Omental fat pad (tissue), 4 donors: ENCODE measurements around the gene CFAP100. TPM values are rescaled to one million over a fixed set of nuclear protein-coding genes. Genes with fewer than 3 reads are reported as not detected.

Experiments used
- ATAC-seq: fragments of 150-250 bp; one replicate; pipeline ENCODE4 v1.9.1; 2016; ENCODE audit warnings: mild to moderate bottlenecking, moderate library complexity; ENCODE audit not compliant: low FRiP score
- DNase-seq: peaks from one replicate; pipeline ENCODE4 v3.0.0-alpha.2; 2019; ENCODE audit warnings: low spot score
- total RNA-seq, 4 donors: library from RNA; depleted of rRNA; stranded (reverse); fragments of >200 nt; gene quantifications; one replicate each; pipeline ENCODE4 v1.1.0, GENCODE V29; 2016
- TF ChIP-seq, protein P1 (sequence below), 3 donors: fragments of 450-650 bp; IDR thresholded peaks; one replicate each; pipeline ENCODE4 v1.5.1; 2016 to 2017; ENCODE audit warnings: antibody characterized with exemption in 3 of 3, mild to moderate bottlenecking in 3 of 3, moderate library complexity in 2 of 3

CFAP100 gene
- total RNA-seq, 4 donors from 2014 or later: not detected

DNA sequence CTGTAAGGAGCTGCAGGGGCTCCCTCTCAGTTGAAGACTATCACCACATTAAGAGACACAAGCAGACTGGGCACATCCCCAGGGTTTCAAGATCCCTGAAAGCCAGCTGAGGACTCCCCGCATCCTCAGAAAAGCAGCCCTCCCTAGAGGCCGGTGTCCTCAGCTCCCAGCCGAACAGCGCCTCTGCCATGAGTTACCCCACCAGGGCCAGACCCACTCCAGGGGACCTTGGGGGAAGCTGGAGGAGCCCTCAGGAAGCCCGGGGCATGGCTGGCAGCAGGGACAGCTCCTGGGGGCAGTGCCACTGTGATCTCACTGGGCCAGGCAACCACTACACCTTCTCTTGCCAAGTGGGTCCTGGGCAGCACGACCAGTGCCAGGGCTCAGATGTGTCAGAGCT, 45.6 kb upstream of the CFAP100 start:
- DNase-seq (no peak), ATAC-seq (no peak)
- TF ChIP-seq, protein P1, sequence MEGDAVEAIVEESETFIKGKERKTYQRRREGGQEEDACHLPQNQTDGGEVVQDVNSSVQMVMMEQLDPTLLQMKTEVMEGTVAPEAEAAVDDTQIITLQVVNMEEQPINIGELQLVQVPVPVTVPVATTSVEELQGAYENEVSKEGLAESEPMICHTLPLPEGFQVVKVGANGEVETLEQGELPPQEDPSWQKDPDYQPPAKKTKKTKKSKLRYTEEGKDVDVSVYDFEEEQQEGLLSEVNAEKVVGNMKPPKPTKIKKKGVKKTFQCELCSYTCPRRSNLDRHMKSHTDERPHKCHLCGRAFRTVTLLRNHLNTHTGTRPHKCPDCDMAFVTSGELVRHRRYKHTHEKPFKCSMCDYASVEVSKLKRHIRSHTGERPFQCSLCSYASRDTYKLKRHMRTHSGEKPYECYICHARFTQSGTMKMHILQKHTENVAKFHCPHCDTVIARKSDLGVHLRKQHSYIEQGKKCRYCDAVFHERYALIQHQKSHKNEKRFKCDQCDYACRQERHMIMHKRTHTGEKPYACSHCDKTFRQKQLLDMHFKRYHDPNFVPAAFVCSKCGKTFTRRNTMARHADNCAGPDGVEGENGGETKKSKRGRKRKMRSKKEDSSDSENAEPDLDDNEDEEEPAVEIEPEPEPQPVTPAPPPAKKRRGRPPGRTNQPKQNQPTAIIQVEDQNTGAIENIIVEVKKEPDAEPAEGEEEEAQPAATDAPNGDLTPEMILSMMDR (IDR thresholded peaks at IDR 0.05): no peak

DNA sequence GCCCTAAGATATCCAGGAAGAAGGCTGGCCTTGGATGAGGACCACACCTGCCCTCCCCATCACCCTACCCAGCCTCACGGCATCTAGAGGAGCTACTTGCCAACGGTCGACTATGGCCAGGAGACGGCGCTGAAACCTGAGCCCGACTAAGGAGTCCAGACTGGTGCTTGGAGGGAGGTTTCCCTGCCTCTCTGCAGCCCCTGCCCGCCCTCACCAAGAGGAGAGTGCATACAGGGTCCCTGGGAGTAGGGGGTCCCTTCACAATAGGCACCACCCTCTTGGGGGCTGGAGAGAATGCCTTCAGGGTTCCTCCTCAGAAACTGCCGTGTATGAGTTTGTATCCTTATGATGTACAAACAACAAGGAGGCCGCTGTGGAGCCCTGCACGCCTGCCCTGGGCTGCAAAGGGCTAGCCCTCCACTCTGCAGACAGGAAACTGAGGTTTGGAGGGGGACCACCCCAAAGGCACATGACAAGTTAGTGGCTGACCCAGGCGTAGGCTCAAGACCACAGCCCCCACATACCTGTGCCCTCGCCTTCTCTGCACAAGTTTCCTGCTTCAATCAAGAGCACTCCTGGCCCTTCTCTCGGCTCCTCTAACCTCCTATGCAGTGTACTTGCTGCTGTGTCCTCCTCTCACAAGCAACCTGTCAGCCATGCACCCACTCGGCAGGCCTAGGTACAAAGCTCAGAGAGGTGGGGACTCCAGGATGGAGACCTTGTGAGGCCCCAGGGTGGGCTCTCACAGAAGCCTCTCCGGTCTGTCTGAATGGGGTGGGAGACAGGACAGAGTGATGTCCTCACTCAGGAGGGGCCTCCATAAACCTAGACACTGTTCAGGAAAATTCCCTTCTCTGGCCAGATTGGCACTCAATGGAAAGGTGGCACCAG, 44.9 kb upstream of the CFAP100 start:
- TF ChIP-seq, protein P1 (IDR thresholded peaks at IDR 0.05): no peak
- DNase-seq: no peak
- ATAC-seq: no peak

DNA sequence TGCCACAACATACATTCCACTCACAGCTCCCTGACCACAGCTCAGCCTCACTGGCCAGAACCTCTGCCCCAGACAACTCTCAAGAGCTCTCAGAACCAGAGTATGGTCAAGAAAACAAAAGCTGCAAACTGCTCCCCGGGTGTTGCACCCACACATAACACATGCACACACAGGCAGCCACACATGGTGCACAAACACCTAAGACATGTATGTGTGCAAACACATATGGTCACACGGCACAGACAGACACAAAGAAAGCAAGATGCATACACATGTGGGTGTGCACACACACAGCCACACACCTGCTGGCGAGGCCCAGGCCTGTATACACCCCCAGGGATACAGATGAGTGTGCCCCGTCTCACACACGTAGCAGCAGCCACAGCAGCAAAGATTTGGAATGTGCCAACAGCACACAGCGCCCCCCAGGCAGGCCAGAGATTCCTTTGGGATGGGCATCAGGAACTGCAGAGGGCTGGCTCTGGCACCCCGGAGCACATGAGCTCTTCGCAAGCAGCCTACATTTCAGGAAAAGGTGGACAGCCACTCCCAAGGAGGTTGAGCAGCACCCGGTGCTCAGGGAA, 44.1 kb upstream of the CFAP100 start:
- ATAC-seq (no peak), DNase-seq (no peak)
- TF ChIP-seq, protein P1 (IDR thresholded peaks at IDR 0.05): no peak

DNA sequence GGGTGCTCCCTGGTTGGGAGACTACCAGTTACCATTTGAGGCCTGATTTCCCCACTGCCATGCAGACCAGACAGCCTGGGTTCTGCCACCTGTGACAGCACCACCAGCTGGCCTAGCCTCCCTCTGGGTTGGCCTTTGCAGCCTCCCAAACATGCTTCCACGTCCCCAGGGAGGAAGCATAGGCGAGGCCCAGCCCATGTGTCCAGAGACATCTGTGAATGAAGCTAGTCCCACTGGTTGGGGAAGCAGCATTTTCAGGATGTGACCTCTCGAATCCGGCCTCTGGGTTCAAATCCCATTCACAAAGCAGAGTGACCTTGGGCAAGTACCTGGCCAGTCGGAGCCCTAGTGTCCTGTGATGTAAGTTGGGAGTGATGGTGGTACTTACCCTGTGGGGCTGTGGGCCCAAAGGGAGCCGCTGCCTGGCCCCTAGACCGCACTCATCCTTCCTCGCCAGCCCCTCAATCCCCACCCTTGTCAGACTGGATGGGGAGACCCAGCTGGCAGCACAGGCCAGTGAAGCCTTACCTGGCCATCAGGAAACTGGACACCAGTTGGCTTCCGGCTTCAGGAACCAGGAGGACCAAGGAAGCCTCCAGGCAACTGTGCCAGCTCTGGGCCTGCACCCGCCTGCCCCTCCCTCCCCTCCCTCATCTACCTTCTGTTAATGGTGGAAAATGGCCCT, 43.5 kb upstream of the CFAP100 start:
- no peak for DNase-seq
- no peak for ATAC-seq
- TF ChIP-seq, protein P1 (IDR thresholded peaks at IDR 0.05): no peak

DNA sequence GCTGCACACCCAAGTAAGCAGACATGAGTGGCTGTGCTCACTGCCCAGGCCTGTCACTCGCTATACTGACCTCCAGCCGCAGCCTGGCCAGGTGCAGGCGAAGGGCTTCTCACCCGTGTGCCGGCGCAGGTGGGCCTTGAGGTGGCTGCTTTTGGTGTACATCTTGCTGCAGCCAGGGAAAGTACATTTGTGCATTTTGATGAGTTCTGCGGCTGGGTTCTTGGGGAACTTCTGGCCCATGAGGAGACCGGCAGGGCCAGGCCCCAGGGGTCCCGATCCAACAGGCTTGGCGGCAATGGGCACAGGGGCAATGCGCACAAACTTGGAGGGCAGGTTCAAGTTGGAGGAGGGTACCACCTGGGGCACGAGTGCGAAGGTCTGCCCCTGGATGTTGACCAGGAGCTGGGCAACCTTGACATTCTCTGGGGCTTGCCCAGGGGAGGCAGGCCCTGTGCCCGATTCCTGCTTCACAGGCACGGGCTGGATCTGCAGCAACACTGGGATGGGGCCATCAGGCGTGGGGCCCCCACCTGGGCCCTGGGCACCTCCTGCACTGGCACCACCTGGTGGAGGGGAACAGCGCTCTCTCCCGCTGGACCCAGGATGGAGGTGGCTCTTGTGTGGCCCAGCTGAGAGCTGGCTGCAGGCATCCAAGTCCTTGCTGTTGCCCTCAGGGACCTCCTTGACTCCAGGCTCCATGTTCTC, 42.8 kb upstream of the CFAP100 start:
- no peak for DNase-seq
- ATAC-seq: no peak
- TF ChIP-seq, protein P1 (IDR thresholded peaks at IDR 0.05): no peak

DNA sequence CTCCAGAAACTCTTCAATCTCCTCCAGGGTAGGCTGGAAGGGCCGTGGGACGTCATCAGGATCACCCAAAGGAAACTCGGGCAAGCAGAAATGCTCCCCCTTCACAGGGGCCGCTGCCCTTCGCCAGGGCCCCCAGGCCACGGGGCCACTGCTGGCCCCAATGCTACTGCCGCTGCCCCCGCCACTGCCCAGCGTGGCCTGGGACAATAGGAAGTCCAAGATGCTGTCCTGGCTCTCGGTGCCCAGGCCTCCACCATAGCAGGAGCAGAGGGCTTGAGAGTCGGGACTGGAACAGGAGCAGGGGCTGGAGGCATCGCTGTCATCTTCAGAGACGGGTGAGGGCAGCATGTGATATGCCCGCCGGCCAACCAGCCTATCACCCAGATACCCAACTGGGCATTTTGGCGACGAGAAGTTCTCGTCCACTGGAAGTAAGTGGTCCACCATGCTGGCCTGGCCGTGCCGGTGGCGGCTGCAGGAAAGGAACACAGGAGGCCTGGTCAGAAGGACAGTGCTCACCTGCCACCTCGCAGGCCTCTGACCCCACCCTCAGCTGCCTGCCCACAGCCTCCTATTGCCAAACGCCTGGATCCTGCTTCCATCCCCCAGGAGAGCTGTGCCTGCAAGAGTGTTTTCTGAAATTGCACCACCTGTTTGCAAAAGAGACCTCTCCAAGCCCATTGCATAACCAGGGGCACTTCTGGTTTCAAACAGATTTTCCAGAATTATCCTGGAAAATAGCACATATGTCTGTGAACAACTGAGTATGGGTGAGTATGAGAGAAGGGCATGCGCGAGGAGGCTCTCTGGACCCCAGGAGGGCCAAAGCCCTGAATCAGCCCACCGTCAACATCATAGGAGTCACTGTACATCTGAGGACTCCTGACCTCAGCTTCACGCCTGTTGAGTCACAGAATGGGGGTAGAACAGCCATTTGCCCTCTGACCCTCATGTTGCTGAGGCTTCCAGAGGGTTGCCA, 41.9 kb upstream of the CFAP100 start:
- DNase-seq: no peak

More for the DNA sequence above, 41.9 kb upstream of the CFAP100 start:
- ATAC-seq: no peak
- TF ChIP-seq, protein P1 (IDR thresholded peaks at IDR 0.05): no peak
